Activated CD4-positive, CD25-positive, alpha-beta regulatory T cell treated with anti-CD3 and anti-CD28 coated beads, Interleukin-2, amount 50 U/mL, for 16 hours (primary cell): ENCODE results near the gene HOXB3.
"Not testable (repeated sequence)": the region's sequence is repeated elsewhere in the genome, so short reads cannot be mapped to it uniquely, and the experiment has no call there.

Source experiments
- DNase-seq: peaks from one replicate; pipeline ENCODE4 v3.0.0-alpha.2; 2020; ENCODE audit warnings: low read depth, low spot score

HOXB3 gene

GRCh38 chr17:48527547-48527932 is 62.5 kb downstream of the HOXB3 start:
- DNase-seq, result no peak

DNA sequence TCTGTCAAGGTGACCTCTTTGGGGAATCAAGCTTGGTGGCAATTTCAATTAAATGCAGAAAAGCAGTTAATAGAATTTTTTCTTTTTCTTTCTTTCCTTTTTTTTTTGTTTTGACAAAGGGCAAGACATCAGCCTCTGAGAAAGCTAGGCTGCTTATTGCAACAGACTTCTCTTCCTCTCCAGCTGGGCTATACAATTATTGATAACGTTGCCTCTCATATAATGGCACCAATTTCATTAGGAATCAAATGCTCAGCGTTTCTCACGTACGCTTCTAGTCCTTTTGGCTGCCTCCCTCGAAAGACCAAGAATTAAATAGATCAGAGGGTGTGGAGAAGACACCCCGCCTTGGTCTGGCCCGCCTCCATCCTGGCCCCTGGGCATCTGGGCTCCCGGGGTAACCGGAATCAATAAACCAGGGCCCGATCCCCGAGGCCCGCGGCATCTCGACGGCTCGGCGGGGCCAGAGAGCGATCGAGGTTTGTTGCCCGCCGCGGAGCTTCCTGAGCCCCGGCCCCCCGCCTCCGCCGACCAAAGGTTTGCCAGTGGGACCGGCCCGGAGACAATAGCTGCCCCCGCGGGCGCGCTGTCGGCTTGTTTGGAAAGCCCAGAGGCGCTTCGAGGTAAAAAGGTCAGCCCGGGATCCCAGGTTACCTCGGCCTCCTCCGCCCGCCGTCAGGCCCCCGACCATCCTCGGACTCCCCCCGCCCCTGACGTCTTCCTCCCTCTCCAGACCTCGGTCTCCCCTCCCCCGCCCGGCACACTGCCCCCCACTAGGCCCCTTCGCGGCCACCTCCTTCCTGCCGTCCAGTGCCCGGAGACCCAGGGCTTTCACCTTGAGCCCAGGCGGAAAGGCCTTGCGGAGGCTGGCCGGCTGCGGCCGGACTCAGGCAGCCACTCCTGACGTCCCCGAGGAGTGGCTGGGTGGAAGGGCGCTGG is 63.2 kb downstream of the HOXB3 start:
- DNase-seq, result no peak

- DNase-seq, result no peak
These were observed 67.0 kb downstream of the HOXB3 start for GRCh38 chr17:48523010-48523409.

DNA sequence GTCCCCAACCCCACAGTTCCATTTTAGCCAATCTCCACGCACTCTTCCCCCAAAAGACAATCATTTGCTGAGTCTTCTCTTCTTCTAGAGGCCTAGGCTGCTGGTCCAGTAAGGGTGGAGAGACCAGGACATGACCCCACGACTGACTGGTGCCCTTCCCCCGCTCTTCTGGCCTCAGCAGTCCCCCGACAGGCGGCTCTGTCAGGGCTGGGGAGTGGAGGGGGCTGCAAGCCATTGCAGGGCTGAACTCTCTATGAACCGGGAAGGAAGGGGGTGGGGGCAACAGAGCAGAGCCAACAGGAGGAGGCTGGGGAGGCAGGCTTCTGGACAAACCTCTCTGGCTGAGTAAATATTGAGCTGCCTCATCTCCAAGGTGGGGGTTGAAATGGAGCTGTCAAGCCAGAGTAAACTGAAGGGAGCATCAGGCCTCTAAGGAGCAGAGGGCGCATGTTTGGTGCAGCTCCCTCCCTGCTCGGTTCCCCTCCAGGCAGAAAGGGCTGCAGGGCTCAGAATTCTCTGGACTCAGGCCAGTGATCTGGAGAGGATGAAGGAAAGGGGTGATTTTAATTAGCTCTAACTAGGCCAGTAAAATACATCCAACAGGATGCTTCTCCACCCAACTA is 67.9 kb downstream of the HOXB3 start:
- DNase-seq, result no peak

GRCh38 chr17:48520631-48521079 is 69.4 kb downstream of the HOXB3 start:
- no peak for DNase-seq

GRCh38 chr17:48519427-48519826 is 70.6 kb downstream of the HOXB3 start:
- no peak for DNase-seq

DNA sequence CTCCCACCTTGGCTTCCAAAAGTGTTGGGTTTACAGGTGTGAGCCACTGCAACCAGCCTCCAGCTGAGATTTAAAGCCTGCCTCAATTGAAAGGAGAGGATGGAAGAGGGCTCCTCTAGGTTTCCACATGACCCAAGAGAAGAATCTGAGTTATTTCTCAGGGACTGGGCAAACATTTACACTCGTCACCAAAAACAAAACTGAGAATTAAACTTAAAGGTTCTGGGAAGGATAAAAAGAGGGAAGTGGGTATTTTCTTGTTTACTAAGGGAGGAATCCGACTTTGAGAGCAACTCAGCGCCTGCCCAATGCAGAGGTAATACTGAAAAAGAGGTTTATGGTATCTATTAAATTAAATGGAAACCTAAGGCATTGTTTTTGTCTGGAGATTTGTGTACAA is 72.6 kb downstream of the HOXB3 start:
- no peak for DNase-seq

DNA sequence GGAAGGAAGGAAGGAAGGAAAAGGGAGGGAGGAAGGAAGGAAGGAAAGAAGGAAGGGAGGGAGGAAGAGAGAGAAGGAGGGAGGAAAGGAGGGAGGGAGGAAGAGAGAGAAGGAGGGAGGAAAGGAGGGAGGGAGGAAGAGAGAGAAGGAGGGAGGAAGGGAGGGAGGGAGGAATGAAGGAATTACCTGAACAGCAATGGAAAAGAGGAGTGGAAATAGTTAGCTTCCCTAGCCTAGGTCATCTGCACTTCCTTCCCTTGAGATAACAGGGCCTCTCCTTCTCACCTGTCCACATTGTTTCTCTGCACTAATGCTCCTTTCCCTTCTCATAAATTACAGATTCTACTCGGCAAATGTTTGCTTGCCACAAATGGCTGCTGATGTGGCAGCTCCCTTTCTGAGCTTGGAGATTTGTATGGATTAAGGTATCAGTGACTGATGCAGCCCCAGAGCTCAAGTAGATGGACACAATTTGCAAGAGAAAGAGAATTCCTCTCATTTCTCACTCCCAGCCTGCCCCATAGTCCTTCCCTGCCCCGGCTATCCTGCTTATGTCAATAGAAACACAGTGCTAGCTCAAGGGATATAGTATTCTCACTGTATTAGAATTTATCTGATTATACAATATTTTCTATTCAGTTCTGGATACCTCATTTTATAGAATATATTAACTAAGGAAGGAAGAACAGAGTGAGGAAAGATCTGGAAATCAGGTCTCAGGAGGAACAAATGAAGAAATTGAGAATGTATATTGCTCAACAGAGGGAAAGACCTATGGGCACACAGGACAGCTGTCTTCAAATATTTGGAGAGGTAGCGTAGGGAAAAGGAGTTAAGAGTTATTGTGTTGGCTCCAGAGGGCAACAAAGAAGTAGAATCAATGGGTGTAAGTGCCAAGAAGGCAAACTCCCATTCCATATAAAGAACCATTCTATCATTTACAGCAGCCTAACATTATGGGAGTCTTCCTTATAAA is 73.8 kb downstream of the HOXB3 start:
- no peak for DNase-seq

DNA sequence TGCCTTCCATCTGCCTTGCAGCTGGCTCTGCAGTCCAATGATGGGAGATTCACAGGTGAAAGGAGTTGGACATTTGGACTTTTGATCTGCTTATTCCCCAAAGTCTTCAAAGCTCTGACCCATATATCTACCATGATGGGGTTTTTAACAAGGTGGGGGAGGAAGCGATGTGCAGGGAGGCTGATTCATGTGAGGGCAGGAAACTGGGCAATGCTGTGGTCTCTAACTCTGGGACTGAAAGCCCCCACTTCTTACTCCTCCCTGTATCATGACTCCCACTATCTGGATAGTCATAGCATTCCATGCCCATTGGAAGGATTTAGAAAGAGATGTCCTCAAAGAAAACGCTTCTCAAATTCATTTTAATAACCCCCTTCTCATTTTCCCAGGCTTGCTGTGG is 75.6 kb downstream of the HOXB3 start:
- DNase-seq, result no peak

- DNase-seq, result no peak
These were observed 76.2 kb downstream of the HOXB3 start for GRCh38 chr17:48513666-48514455.

GRCh38 chr17:48513097-48513496 is 76.9 kb downstream of the HOXB3 start:
- no peak for DNase-seq

DNA sequence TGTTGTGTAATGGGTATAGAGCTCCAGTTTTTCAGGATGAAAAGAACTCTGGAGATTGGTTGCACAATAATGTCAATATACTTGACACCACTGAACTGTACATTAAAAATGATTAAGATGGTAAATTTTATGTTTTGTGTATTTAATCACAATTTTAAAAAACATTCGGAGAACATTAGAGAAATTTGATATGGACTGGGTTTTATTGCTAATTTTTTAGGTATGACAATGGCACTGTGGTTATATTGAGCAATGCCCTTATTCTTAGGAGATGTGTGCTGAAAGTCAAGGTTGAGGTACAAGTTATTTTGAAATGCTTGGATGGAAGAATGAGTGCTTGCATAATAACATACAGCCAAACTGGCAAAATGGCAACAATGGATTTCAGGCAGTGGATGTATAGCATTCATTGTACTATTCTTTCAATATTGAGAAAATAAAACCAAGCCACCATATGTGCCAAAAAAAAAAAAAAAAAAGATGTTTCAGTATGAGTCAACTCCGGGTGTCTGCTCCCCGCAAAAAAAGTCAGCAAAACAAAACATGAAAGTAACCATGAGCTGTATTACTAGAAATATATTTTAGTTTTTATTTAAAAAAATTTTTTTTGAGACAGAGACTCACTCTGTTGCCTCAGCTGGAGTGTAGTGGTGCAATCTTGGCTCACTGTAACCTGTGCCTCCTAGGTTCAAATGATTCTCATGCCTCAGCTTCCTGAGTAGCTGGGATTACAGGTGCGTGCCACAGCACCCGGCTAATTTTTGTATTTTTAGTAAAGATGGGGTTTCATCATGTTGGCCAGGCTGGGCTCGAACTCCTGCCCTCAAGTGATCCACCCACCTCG is 79.1 kb downstream of the HOXB3 start:
- DNase-seq, result no peak

GRCh38 chr17:48510381-48510760 is 79.7 kb downstream of the HOXB3 start:
- no peak for DNase-seq

- not testable (repeated sequence) for DNase-seq
These were observed 80.3 kb downstream of the HOXB3 start for GRCh38 chr17:48509708-48510107.

DNA sequence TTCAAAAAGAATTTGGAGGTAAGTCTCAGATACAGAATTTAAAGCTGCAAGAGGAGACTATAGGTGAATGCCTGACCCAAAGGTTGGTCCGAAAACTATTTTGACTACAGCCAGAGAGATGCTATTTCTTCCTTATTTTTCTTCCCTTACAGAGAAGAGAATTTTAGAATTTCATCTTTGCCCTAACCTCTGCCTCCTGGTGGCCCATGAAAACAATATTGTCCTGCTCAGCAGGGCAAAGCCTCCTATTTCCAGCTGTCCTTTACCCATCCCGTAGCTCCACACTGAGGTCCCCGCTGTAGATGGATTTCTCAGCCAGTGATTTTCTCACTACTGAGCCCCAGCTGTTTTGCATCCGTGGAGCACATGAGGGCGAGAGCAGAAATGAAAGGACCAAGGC is 83.8 kb downstream of the HOXB3 start:
- no peak for DNase-seq

DNA sequence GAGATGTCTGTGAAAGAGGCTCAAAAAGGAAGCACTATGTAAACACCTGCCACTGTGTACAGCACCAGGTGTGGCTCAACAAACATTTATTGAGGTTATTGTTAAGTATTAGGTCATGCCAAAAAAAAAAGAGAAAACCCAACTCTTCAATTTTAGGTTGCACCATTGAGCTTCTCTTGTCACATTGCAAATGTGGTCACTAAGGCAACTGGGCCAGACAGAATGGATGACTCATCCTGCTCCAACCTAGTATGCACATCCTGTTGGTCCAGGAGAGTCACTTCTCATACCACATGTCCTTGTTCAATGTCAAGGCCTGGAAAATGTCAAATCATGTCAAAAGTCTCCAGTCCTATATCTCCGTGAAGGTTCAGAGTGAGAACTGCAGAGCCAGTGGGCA is 84.3 kb downstream of the HOXB3 start:
- no peak for DNase-seq

GRCh38 chr17:48504953-48505352 is 85.1 kb downstream of the HOXB3 start:
- DNase-seq, result no peak

- DNase-seq, result no peak
These were observed 86.3 kb downstream of the HOXB3 start for GRCh38 chr17:48503747-48504146.

- no peak for DNase-seq
These were observed 87.1 kb downstream of the HOXB3 start for GRCh38 chr17:48502901-48503300.

DNA sequence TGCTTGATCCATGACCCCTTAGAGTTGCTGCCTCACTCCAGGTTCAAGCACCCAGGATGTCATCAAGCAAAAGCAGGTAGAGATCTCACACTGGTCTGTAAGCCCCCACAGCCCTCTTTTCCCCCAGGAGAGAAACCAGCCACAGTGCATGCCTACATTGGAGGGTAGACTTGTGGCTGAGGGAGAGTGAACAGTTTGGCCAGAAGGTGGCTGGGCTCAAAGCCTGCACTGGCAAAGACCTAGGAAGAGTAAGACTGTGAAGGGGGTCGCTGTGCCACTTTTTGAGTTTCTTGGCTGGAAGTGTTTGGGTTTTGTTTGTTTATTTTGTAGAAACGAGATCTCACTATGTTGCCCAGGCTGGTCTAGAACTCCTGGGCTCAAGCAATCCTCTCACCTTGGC is 87.7 kb downstream of the HOXB3 start:
- DNase-seq, result no peak
